MM.1S (cell line): ENCODE results near the gene IPCEF1.

Experiments used
- CTCF ChIP-seq: fragments of 300-600 bp; sonication (generic); IDR thresholded peaks from 2 replicates; pipeline ENCODE4 v1.5.1; 2016; ENCODE audit warnings: antibody characterized with exemption, low read length, mixed read lengths
- EZH2 ChIP-seq: fragments of 300-600 bp; sonication (generic); optimal IDR thresholded peaks from 2 replicates; pipeline ENCODE3; 2017; ENCODE audit warnings: low read depth, mild to moderate bottlenecking, antibody characterized with exemption, low read length, mixed read lengths
- EZH2phosphoT487 ChIP-seq: fragments of 300-600 bp; sonication (generic); IDR thresholded peaks from 2 replicates; pipeline ENCODE4 v1.6.1; 2018; ENCODE audit warnings: antibody characterized with exemption, low read length

GRCh38 chr6:154232013-154232910, 124.3 kb downstream of the IPCEF1 start:
- TF ChIP-seq CTCF (no peak), EZH2phosphoT487 (no peak), EZH2 (no peak)
